Suprapubic skin (tissue), 4 donors: ENCODE measurements around the gene KRTAP13-2.

Source experiments
- EP300 ChIP-seq: sonication (generic); formaldehyde crosslinking; IDR thresholded peaks from one replicate; pipeline ENCODE4 v1.6.1; 2017; ENCODE audit warnings: antibody characterized with exemption
- POLR2A ChIP-seq, 2 donors: fragments of 450-650 bp; IDR thresholded peaks; one replicate each; pipeline ENCODE4 v1.6.1; 2017; ENCODE audit warnings: antibody characterized with exemption in 2 of 2, mild to moderate bottlenecking in 2 of 2, moderate library complexity in 2 of 2
- POLR2AphosphoS5 ChIP-seq, 3 donors: sonication (generic); formaldehyde crosslinking; IDR thresholded peaks; one replicate each; pipeline ENCODE4 v1.6.1; 2017; ENCODE audit warnings: antibody characterized with exemption in 3 of 3
- TF ChIP-seq, protein P1 (sequence below), 2 donors: fragments of 200-600 bp in 1 of 2; fragments of 450-650 bp in 1 of 2; sonication (generic) in 1 of 2; IDR thresholded peaks; one replicate each; pipeline ENCODE4 v1.5.1; 2016 to 2019; ENCODE audit warnings: antibody characterized with exemption in 2 of 2, mild to moderate bottlenecking in 1 of 2, moderate library complexity in 1 of 2

DNA sequence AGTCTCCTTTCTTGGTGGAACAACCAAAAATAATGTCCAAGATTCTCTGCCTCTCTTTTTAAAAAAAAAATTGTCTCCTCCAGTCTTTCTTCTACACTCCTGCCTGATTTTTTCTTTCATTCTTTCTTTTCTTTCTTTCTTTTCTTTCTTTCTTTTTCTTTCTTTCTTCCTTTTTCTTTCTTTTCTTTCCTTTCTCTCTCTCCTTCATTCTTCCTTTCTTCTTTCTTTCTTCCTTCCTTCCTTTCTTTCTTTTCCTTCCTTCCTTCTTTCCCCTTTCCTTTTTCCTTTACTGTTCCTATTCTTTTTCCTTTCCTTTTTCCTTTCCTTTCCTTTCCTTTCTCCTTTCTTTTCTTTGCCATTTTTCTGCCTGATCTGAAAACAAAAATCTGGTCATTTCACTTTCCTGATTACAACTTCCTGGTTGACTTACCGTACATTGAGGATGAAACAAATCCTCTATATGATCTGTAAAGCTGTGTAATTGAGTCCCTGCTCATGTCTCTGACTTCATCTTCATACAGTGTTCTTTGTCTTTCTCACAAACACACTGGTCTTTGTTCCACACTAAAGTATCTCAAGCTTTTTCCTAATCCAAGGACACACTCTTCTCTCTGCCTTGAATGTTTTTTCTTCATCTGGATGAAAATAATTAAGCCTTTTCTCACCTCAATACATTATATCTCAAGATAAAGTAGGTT, 17.6 kb downstream of the KRTAP13-2 start:
- TF ChIP-seq, protein P1, sequence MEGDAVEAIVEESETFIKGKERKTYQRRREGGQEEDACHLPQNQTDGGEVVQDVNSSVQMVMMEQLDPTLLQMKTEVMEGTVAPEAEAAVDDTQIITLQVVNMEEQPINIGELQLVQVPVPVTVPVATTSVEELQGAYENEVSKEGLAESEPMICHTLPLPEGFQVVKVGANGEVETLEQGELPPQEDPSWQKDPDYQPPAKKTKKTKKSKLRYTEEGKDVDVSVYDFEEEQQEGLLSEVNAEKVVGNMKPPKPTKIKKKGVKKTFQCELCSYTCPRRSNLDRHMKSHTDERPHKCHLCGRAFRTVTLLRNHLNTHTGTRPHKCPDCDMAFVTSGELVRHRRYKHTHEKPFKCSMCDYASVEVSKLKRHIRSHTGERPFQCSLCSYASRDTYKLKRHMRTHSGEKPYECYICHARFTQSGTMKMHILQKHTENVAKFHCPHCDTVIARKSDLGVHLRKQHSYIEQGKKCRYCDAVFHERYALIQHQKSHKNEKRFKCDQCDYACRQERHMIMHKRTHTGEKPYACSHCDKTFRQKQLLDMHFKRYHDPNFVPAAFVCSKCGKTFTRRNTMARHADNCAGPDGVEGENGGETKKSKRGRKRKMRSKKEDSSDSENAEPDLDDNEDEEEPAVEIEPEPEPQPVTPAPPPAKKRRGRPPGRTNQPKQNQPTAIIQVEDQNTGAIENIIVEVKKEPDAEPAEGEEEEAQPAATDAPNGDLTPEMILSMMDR (IDR thresholded peaks at IDR 0.05): no peak
- TF ChIP-seq POLR2AphosphoS5 (IDR thresholded peaks at IDR 0.05) (no peak), POLR2A (IDR thresholded peaks at IDR 0.05) (no peak), EP300 (no peak)
